NK-92 (cell line): ENCODE results near the gene TMEM179.
"Not testable (repeated sequence)": the region's sequence is repeated elsewhere in the genome, so short reads cannot be mapped to it uniquely, and the experiment has no call there.

Experiments used
- DNase-seq: peaks from one replicate; lab custom pipeline; 2025; ENCODE audit not compliant: unreplicated experiment; lab: John Stamatoyannopoulos, UW

The TMEM179 gene

GRCh38 chr14:104588066-104588857, 16.3 kb downstream of the TMEM179 start:
- no peak for DNase-seq

- DNase-seq: no peak
Observed at GRCh38 chr14:104587641-104588040, 16.9 kb downstream of the TMEM179 start.

DNA sequence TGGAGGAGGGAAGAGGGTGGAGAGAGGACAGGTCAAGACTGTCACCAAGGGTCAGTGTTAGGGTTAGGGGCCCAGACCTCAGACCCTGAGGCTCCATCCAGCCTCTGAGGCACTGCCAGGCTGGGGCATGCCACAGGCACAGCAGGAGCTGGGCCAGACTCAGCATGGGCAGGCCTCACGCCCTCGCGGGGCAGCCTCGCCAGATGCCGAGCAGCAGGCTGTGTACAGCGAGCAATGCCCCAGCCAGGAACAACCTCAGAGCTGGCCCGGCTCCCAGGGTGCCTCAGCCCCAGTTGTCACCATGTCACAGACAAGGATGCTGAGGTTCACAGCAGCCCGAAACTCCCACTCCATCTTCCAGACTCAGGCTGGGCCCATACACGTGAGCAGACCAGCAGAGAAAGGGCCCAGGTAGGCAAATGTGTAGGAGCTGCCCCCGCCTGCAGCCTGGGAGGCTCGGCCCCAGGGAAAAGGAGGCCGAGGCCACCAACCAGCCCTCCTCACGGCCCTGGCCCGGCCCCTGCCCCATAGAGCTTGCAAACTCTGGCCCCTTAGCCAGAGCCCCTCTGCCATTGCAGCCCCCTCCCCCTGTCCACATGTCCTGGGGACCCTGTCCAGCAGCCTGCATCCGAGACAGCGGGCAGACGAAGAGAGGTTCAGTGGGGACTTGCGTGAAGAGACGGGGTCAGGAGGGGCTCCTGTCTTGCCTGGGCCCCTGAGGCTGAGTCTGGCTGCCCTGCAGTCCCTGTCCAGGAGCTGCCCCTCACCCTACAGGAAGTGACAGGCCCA, 17.5 kb downstream of the TMEM179 start:
- no peak for DNase-seq

DNA sequence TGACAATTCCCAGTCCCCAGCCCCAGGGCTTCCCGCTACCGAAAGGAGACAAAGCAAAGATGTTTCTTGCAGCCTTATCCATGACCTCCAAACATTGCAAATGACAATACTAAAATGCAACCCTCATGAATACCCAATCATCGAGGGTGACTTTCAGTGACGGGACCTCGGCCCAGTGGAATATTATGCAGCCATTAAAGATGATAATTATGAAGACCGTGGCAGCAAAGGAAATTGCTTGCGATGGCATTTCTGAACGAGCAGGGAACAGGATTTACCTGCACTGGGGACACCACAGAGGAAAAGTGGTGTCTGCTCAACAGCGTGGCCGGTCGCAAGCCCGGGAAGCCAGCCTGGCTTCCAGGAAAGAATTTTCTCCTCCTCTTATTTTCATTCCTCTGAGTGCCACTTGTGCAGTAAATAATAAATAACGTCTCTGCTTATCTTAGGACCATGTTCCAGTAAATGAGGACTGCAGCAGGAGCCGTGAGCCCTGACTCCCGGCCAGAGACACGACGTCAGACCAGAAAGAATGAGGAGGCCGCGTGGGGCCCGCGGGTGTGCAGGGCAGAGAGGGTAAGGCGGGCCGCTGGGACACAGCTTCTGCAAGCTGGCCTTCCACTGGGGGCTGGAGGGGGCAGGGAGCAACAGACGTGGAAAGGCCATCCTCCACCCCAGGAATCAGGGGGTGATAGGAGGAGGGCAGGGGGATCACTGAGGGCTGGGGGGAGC, 18.4 kb downstream of the TMEM179 start:
- DNase-seq: no peak

- DNase-seq: no peak
Observed at GRCh38 chr14:104584557-104584956, 20.0 kb downstream of the TMEM179 start.

GRCh38 chr14:104583424-104584306, 20.9 kb downstream of the TMEM179 start:
- no peak for DNase-seq

DNA sequence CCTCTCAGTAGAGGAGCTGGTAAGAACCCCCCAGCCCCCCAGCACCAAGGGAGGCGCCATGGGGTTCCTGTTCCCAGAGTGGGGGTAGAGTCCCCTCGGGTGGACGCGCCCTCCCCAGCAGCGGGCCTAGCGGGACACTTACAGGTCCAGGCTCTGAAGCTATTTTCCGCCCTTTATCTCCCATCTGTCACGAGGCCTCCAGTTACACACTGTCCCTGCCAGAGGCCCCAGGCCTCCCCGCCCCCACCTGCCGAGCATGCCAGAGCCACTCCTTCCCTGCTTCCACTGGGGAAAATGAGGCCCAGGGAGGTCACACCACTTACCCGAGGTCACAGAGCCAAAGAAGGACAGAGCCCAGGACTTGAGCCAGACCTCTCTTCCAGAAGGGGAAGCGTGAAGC, 21.9 kb downstream of the TMEM179 start:
- DNase-seq: no peak

- no peak for DNase-seq
Observed at GRCh38 chr14:104582005-104582404, 22.6 kb downstream of the TMEM179 start.

GRCh38 chr14:104581521-104581920, 23.1 kb downstream of the TMEM179 start:
- DNase-seq: no peak

DNA sequence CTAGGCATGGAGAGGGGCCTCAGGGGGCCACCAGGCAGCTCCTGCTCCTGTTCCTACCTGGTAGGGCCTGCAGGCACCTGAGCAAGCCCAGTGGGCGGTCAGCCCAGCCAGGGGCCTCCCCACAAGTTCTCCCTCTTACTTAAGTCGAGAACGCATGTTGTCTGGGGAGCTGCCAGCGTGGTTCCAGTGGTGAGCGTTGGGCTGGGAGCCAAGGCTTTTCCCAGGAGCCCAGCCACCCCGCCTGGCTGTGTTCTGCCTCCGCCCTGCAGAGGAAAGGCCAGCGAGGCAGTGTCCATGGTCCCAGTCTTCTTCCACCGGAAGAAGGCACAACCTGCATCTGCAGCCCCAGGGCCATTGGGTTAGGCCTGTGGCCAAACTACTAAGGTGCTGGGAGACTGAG, 23.6 kb downstream of the TMEM179 start:
- no peak for DNase-seq

GRCh38 chr14:104579939-104580338, 24.6 kb downstream of the TMEM179 start:
- DNase-seq: not testable (repeated sequence)

- no peak for DNase-seq
Observed at GRCh38 chr14:104579507-104579906, 25.1 kb downstream of the TMEM179 start, which contains the start of gene C14orf180. C14orf180 (plus strand) TSS chr14:104579764; CDS start chr14:104586431, 6,667 bp downstream.

- DNase-seq: no peak
Observed at GRCh38 chr14:104578321-104578720, 26.3 kb downstream of the TMEM179 start.

DNA sequence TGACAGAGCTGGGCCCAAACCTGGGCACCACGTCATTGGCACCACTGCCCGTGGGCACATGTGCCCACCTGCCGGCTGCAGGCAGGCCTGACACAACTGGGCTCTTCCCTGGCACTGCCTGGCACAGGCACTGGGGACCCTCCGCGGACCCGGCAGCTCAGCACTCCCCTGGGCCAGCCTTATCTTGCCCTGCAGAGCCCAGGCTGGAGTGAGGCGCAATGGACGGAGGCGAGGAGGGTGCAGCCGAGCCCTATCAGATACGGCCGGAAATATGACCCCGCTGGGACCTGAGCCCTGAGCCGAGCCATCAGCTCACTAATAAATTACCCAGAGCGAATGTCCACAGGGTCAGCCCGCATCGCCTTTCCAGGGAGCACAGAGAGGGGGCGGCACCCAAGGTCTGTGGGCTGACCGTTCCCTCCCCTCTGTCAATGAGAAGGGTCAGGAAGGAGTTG, 26.7 kb downstream of the TMEM179 start:
- DNase-seq: no peak

DNA sequence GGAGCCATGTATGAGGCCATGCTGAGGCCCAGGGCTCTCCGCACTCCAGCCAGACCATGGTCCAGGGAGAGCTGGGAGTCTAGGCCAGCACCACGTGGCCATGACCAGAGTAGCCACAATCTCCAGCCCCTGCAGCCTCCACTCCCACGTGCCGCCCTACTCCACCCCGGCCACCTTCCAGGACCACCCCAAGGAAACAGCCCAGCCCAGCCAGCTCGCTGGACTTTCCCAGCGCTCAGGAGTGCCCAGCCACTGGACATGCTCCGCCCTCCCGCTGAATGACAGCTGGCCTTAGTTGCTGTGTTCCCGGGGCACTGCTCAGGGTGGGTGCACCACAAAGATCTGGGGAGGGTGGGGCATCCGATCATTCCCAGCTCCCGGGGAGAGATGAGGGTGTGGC, 27.1 kb downstream of the TMEM179 start:
- DNase-seq: no peak

DNA sequence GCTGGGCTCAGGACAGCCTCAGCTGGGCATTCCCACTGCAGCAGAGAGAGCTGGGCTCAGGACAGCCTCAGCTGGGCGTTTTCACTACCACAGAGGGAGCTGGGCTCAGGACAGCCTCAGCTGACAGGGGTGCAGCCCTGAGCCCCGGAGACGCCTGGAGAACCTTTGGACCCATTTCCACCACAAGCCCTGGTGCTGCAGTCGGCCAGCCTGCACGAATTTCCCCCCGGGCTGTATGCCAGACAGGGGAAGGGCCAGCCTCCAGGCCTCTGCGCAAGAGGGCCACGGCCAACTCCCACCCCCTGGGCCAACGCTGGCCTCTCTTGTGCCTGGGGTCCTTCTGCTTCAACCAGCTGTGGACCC, 27.6 kb downstream of the TMEM179 start:
- no peak for DNase-seq

GRCh38 chr14:104576232-104576969, 28.2 kb downstream of the TMEM179 start:
- no peak for DNase-seq

GRCh38 chr14:104574978-104575583, 29.5 kb downstream of the TMEM179 start:
- no peak for DNase-seq

- no peak for DNase-seq
Observed at GRCh38 chr14:104574536-104574935, 30.0 kb downstream of the TMEM179 start.
